Progenitor cell of endocrine pancreas (in vitro differentiated cells): ENCODE results near the gene HOXD11. TPM values are rescaled to one million over a fixed set of nuclear protein-coding genes. Genes with fewer than 3 reads are reported as not detected.

ENCODE experiments used
- DNase-seq: peaks from one replicate; pipeline ENCODE4 v3.0.0; 2021; ENCODE audit warnings: low spot score; ENCODE audit not compliant: unreplicated experiment
- H3K27ac Mint-ChIP-seq: 2 replicates; pipeline ENCODE4 v1.8.0; 2021; ENCODE audit warnings: mild to moderate bottlenecking, moderate library complexity, mixed read lengths
- H3K27me3 Mint-ChIP-seq: 2 replicates; pipeline ENCODE4 v1.8.0; 2021; ENCODE audit warnings: mixed read lengths
- H3K36me3 Mint-ChIP-seq: 2 replicates; pipeline ENCODE4 v1.8.0; 2022; ENCODE audit warnings: mixed read lengths; ENCODE audit not compliant: insufficient read depth
- H3K4me1 Mint-ChIP-seq: 2 replicates; pipeline ENCODE4 v1.8.0; 2021; ENCODE audit warnings: low read depth, mixed read lengths
- H3K4me3 Mint-ChIP-seq: 2 replicates; pipeline ENCODE4 v1.8.0; 2021; ENCODE audit warnings: low read depth, mild to moderate bottlenecking, moderate library complexity, mixed read lengths
- H3K9me3 Mint-ChIP-seq: 2 replicates; pipeline ENCODE4 v1.8.0; 2021; ENCODE audit warnings: low read depth, mixed read lengths
- total RNA-seq: library from RNA; stranded (reverse); gene quantifications from 2 replicates; pipeline ENCODE4 v1.2.1, GENCODE V29; 2021
- TF ChIP-seq, protein P1 (sequence below): fragments of 200-600 bp; sonication (generic); IDR thresholded peaks from one replicate; pipeline ENCODE4 v1.5.0; 2021; ENCODE audit warnings: antibody characterized with exemption, mild to moderate bottlenecking; ENCODE audit not compliant: unreplicated experiment

The HOXD11 gene
- total RNA-seq, 1 donor from 2014 or later, result not detected

GRCh38 chr2:176126929-176127773 is 20.1 kb downstream of the HOXD11 start:
- DNase-seq, result no peak
- Mint-ChIP-seq H3K27ac (peak overlapping the region; percentile 24), H3K9me3 (no peaks in the 10 kb centered on the region), H3K27me3 (peaks cover 83% of the 10 kb centered on the region), H3K4me3 (no peak overlapping the region), H3K4me1 (no peaks in the 10 kb centered on the region), H3K36me3 (no peaks in the 10 kb centered on the region)
- TF ChIP-seq, protein P1, sequence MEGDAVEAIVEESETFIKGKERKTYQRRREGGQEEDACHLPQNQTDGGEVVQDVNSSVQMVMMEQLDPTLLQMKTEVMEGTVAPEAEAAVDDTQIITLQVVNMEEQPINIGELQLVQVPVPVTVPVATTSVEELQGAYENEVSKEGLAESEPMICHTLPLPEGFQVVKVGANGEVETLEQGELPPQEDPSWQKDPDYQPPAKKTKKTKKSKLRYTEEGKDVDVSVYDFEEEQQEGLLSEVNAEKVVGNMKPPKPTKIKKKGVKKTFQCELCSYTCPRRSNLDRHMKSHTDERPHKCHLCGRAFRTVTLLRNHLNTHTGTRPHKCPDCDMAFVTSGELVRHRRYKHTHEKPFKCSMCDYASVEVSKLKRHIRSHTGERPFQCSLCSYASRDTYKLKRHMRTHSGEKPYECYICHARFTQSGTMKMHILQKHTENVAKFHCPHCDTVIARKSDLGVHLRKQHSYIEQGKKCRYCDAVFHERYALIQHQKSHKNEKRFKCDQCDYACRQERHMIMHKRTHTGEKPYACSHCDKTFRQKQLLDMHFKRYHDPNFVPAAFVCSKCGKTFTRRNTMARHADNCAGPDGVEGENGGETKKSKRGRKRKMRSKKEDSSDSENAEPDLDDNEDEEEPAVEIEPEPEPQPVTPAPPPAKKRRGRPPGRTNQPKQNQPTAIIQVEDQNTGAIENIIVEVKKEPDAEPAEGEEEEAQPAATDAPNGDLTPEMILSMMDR, result peak; percentile 96

DNA sequence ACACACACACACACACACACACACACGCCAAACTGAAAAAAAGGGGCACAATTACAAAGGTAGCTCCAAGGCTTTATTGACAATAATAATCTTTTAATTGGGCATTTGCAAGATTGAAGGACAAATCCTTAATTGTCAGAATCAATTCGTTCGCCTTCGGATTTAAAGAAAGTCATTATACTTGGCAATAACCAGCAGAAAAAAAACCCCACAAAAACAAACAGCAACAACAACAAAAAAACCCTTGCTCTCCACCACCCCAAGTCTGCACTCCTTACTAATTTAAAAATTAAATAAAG is 20.6 kb downstream of the HOXD11 start:
- TF ChIP-seq, protein P1, result no peak
- Mint-ChIP-seq H3K9me3 (no peaks in the 10 kb centered on the region), H3K4me1 (no peaks in the 10 kb centered on the region), H3K4me3 (no peak overlapping the region), H3K36me3 (no peaks in the 10 kb centered on the region), H3K27me3 (peaks cover 85% of the 10 kb centered on the region), H3K27ac (no peak overlapping the region)
- no peak for DNase-seq

- no peaks in the 10 kb centered on the region for H3K9me3 Mint-ChIP-seq
- H3K36me3 Mint-ChIP-seq, result no peaks in the 10 kb centered on the region
- H3K4me1 Mint-ChIP-seq, result no peaks in the 10 kb centered on the region
- TF ChIP-seq, protein P1, result no peak
- no peak for DNase-seq
- H3K4me3 Mint-ChIP-seq, result no peak overlapping the region
- peaks cover 89% of the 10 kb centered on the region for H3K27me3 Mint-ChIP-seq
- no peak overlapping the region for H3K27ac Mint-ChIP-seq
These were observed 21.3 kb downstream of the HOXD11 start for GRCh38 chr2:176128172-176128981.

DNA sequence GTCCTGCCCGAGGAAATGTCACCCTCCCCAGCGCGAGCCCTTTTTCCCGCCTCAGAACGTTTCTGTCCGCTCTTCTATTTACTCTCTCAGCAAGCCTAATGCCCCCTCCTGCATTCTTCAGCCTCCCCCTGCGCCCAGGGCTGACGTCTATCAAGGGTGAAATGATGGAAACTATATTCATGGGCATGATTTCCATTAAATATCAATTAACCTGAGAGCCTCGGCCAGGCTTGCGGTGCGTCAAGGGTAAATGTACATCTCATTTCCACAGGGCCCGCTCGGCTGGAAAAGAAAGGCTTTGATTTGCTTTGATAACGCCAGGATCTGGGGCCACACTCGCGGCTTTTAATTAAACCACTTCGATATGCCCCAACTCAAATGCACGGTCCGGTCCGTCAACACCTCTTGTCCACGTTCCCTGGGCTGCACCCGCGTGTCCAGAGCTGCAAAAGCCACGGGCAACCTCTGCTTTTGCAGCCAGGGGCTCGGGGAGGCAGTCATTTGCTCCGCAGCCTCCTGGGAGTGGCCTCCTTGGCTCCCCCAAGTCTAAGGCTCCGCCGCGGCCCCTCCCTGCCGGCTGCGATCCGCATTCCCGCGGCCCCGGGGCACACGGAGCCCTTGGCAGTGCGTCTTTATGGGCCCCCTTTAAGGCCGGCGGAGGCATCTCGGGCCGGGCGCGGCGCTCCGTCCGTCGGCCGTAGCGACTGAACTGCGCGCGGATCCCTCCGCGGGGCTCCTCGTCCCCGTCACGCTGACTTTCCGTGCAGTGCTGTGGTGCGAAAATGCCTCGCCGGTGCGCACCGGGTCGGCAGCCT is 22.1 kb downstream of the HOXD11 start, which contains the start of gene HOXD8:
Gene HOXD8, plus strand, starts transcription at position 724 of the 815 bp plus-strand sequence. CDS start 662 bp downstream, outside the sequence.
- Mint-ChIP-seq H3K4me1 (no peaks in the 10 kb centered on the region), H3K36me3 (no peaks in the 10 kb centered on the region), H3K27me3 (peaks cover 89% of the 10 kb centered on the region), H3K27ac (no peak within 1 kb of the TSS), H3K4me3 (peak within 1 kb of the TSS; percentile 37), H3K9me3 (no peaks in the 10 kb centered on the region)
- DNase-seq, result no peak
- TF ChIP-seq, protein P1, result no peak

GRCh38 chr2:176129813-176130146 is 22.7 kb downstream of the HOXD11 start:
- H3K36me3 Mint-ChIP-seq, result no peaks in the 10 kb centered on the region
- H3K27ac Mint-ChIP-seq, result no peak overlapping the region
- H3K9me3 Mint-ChIP-seq, result no peaks in the 10 kb centered on the region
- no peaks in the 10 kb centered on the region for H3K4me1 Mint-ChIP-seq
- TF ChIP-seq, protein P1, result no peak
- DNase-seq, result no peak
- H3K4me3 Mint-ChIP-seq, result peak overlapping the region; percentile 37
- peaks cover 89% of the 10 kb centered on the region for H3K27me3 Mint-ChIP-seq
